ENCODE results near the gene REEP3.
"Not testable (repeated sequence)": the region's sequence is repeated elsewhere in the genome, so short reads cannot be mapped to it uniquely, and the experiment has no call there.

The REEP3 gene

GRCh38 chr10:63553473-63553872 lies 32.3 kb downstream of the REEP3 start:
- no peak for DNase-seq

- no peak for DNase-seq
Observed at GRCh38 chr10:63554657-63555056, 33.5 kb downstream of the REEP3 start.

- DNase-seq = no peak
Observed at GRCh38 chr10:63555330-63555729, 34.1 kb downstream of the REEP3 start.

GRCh38 chr10:63558132-63558784 lies 37.1 kb downstream of the REEP3 start:
- DNase-seq = no peak

- no peak for DNase-seq
Observed at GRCh38 chr10:63561341-63561740, 40.1 kb downstream of the REEP3 start.

GRCh38 chr10:63562391-63562790 lies 41.2 kb downstream of the REEP3 start:
- DNase-seq = no peak

- no peak for DNase-seq
Observed at GRCh38 chr10:63562857-63563256, 41.7 kb downstream of the REEP3 start.

GRCh38 chr10:63563623-63564022 lies 42.4 kb downstream of the REEP3 start:
- no peak for DNase-seq

GRCh38 chr10:63564731-63565130 lies 43.5 kb downstream of the REEP3 start:
- DNase-seq = not testable (repeated sequence)

- DNase-seq = peak; percentile 34
Observed at GRCh38 chr10:63573068-63573697, 52.0 kb downstream of the REEP3 start.

GRCh38 chr10:63574011-63574410 lies 52.8 kb downstream of the REEP3 start:
- no peak for DNase-seq

GRCh38 chr10:63576501-63576900 lies 55.3 kb downstream of the REEP3 start:
- DNase-seq = no peak

GRCh38 chr10:63578501-63578900 lies 57.3 kb downstream of the REEP3 start:
- DNase-seq = no peak

- DNase-seq = no peak
Observed at GRCh38 chr10:63579371-63580014, 58.3 kb downstream of the REEP3 start.

- no peak for DNase-seq
Observed at GRCh38 chr10:63582690-63583089, 61.5 kb downstream of the REEP3 start.

GRCh38 chr10:63583397-63583796 lies 62.2 kb downstream of the REEP3 start:
- DNase-seq = no peak

GRCh38 chr10:63583909-63584724 lies 62.9 kb downstream of the REEP3 start:
- DNase-seq = no peak

GRCh38 chr10:63584725-63585035 lies 63.5 kb downstream of the REEP3 start:
- no peak for DNase-seq

GRCh38 chr10:63585041-63585440 lies 63.8 kb downstream of the REEP3 start:
- DNase-seq = no peak

- DNase-seq = no peak
Observed at GRCh38 chr10:63586043-63586442, 64.8 kb downstream of the REEP3 start.

GRCh38 chr10:63587191-63587590 lies 66.0 kb downstream of the REEP3 start:
- no peak for DNase-seq

GRCh38 chr10:63588436-63589167 lies 67.4 kb downstream of the REEP3 start:
- peak; percentile 25 for DNase-seq
